ENCODE results near the gene ATP1B1.

DNA sequence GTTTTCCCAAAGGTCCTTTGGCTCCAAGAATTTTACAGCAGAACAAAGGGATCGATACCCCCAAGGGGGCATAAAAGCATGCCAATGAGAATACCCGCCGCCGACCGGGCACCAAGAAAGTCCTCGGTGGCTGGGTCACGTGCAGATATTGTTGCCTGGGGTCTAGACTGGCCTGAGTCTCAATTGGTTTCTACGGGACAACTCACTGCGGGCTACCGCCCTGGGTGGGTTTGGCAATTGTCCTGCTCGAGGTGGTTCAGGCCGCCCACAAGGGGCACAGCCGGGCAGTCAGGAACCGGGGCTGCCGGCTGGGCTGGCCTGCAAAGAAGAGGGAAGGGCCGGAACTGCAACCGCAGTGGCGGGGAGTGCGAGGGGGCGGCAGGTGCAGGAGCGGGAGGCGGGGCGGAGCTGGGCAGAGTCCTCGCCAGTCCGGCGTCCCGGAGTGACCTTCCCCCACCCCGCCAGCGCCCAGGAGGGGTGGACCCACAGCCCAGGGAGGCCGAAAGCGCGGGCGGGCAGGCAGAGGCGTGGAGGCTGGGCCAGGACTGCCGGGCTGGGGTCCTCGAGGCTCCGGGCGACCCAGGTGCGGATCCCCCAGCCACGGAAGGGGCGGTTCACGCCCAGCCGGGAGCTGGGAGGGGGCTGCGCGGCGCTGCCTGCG lies 926 bp upstream of the ATP1B1 start:
- TF ChIP-seq, protein P1, sequence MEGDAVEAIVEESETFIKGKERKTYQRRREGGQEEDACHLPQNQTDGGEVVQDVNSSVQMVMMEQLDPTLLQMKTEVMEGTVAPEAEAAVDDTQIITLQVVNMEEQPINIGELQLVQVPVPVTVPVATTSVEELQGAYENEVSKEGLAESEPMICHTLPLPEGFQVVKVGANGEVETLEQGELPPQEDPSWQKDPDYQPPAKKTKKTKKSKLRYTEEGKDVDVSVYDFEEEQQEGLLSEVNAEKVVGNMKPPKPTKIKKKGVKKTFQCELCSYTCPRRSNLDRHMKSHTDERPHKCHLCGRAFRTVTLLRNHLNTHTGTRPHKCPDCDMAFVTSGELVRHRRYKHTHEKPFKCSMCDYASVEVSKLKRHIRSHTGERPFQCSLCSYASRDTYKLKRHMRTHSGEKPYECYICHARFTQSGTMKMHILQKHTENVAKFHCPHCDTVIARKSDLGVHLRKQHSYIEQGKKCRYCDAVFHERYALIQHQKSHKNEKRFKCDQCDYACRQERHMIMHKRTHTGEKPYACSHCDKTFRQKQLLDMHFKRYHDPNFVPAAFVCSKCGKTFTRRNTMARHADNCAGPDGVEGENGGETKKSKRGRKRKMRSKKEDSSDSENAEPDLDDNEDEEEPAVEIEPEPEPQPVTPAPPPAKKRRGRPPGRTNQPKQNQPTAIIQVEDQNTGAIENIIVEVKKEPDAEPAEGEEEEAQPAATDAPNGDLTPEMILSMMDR (IDR thresholded peaks at IDR 0.05) = peak in 4 of 7 experiments; percentile 26 to 42 (median 42)
- no peak for TF ChIP-seq POLR2A (IDR thresholded peaks at IDR 0.05)

Measured in body of pancreas (tissue), 4 donors.